DND-41 (cell line): Measurements from ENCODE around the gene SEC14L5.

ENCODE experiments used
- ATAC-seq: fragments of 200-7000 bp; cut with Tn5 transposase; 3 replicates; pipeline ENCODE4 v1.9.1; 2021; ENCODE audit warnings: low read depth; ENCODE audit not compliant: insufficient read depth
- DNase-seq: peaks from one replicate; pipeline ENCODE4 v3.0.0-alpha.2; 2020
- H2AFZ ChIP-seq: 2 replicates; pipeline ENCODE4 v1.6.0; 2012; ENCODE audit warnings: low read depth, low read length
- H3K27ac ChIP-seq: 2 replicates; pipeline ENCODE4 v1.5.1; 2012; ENCODE audit warnings: low read length, inconsistent platforms
- H3K27me3 ChIP-seq: fragments of 200-600 bp; sonication (generic); 2 replicates; pipeline ENCODE4 v1.6.0; 2012; ENCODE audit warnings: low read length, mild to moderate bottlenecking, inconsistent platforms; ENCODE audit not compliant: insufficient read depth, poor library complexity
- H3K36me3 ChIP-seq: 2 replicates; pipeline ENCODE4 v1.5.1; 2012; ENCODE audit warnings: low read length, inconsistent platforms; ENCODE audit not compliant: insufficient read depth
- H3K4me1 ChIP-seq: 2 replicates; pipeline ENCODE4 v1.5.1; 2012; ENCODE audit warnings: mild to moderate bottlenecking, low read length; ENCODE audit not compliant: insufficient read depth
- H3K4me2 ChIP-seq: 2 replicates; pipeline ENCODE4 v1.6.0; 2012; ENCODE audit warnings: mild to moderate bottlenecking, moderate library complexity, low read length, inconsistent platforms; ENCODE audit not compliant: insufficient read depth
- H3K4me3 ChIP-seq, 2 experiments: fragments of 200-600 bp in 1 of 2; shearing (Covaris generic) in 1 of 2; 2 replicates each; pipeline ENCODE4 v1.5.1; 2012 to 2016; ENCODE audit warnings: inconsistent platforms in 2 of 2, low read length in 2 of 2, mild to moderate bottlenecking in 2 of 2, low read depth in 1 of 2, moderate library complexity in 1 of 2
- H3K79me2 ChIP-seq: 2 replicates; pipeline ENCODE4 v1.6.0; 2012; ENCODE audit warnings: low read length, inconsistent platforms; ENCODE audit not compliant: insufficient read depth
- H3K9ac ChIP-seq: 2 replicates; pipeline ENCODE4 v1.6.0; 2012; ENCODE audit warnings: low read depth, mild to moderate bottlenecking, inconsistent platforms, low read length, moderate library complexity
- H3K9me3 ChIP-seq: 2 replicates; pipeline ENCODE4 v1.5.1; 2012; ENCODE audit warnings: low read length, moderate library complexity, mild to moderate bottlenecking, inconsistent platforms; ENCODE audit not compliant: insufficient read depth, severe bottlenecking
- H4K20me1 ChIP-seq: 2 replicates; pipeline ENCODE4 v1.6.0; 2012; ENCODE audit warnings: low read length; ENCODE audit not compliant: insufficient read depth
- CTCF ChIP-seq: IDR thresholded peaks from 2 replicates; pipeline ENCODE4 v1.5.1; 2012; ENCODE audit warnings: borderline replicate concordance, low read length, moderate library complexity, mild to moderate bottlenecking; ENCODE audit not compliant: poor library complexity, severe bottlenecking; ENCODE audit errors: extremely low read depth
- EZH2 ChIP-seq: IDR thresholded peaks from 3 replicates; pipeline ENCODE4 v1.6.1; 2012; ENCODE audit warnings: borderline replicate concordance, low read depth, mild to moderate bottlenecking, moderate library complexity, low read length, inconsistent platforms; ENCODE audit not compliant: severe bottlenecking

Gene SEC14L5

GRCh38 chr16:4987580-4988374 is 29.6 kb downstream of the SEC14L5 start:
- DNase-seq = no peak
- TF ChIP-seq EZH2 = no peak
- no peak for TF ChIP-seq CTCF
- H3K4me2 ChIP-seq = no peak overlapping the region
- no peak for ATAC-seq
- H3K79me2 ChIP-seq = no peaks in the 10 kb centered on the region
- H3K9me3 ChIP-seq = no peaks in the 10 kb centered on the region
- no peak overlapping the region for H3K27ac ChIP-seq
- H3K4me1 ChIP-seq = no peaks in the 10 kb centered on the region
- no peak overlapping the region for H2AFZ ChIP-seq
- H3K9ac ChIP-seq = no peak overlapping the region
- H4K20me1 ChIP-seq = no peaks in the 10 kb centered on the region
- no peak overlapping the region for H3K4me3 ChIP-seq
- no peaks in the 10 kb centered on the region for H3K27me3 ChIP-seq
- no peaks in the 10 kb centered on the region for H3K36me3 ChIP-seq

- Histone ChIP-seq H3K4me2 (no peak overlapping the region), H3K79me2 (no peaks in the 10 kb centered on the region), H3K36me3 (no peaks in the 10 kb centered on the region), H3K27ac (no peak overlapping the region), H4K20me1 (no peaks in the 10 kb centered on the region), H3K27me3 (no peaks in the 10 kb centered on the region), H3K4me1 (no peaks in the 10 kb centered on the region), H3K9me3 (no peaks in the 10 kb centered on the region), H3K4me3 (no peak overlapping the region), H3K9ac (no peak overlapping the region), H2AFZ (no peak overlapping the region)
- no peak for TF ChIP-seq CTCF
- TF ChIP-seq EZH2 = no peak
- ATAC-seq = no peak
- no peak for DNase-seq
Measured at GRCh38 chr16:4988647-4989046, 30.5 kb downstream of the SEC14L5 start.

GRCh38 chr16:4989391-4990006 is 31.4 kb downstream of the SEC14L5 start:
- Histone ChIP-seq H4K20me1 (no peaks in the 10 kb centered on the region), H3K9ac (no peak overlapping the region), H3K27ac (no peak overlapping the region), H2AFZ (no peak overlapping the region), H3K36me3 (no peaks in the 10 kb centered on the region), H3K4me3 (no peak overlapping the region), H3K4me2 (no peak overlapping the region), H3K79me2 (no peaks in the 10 kb centered on the region), H3K27me3 (no peaks in the 10 kb centered on the region), H3K4me1 (no peaks in the 10 kb centered on the region), H3K9me3 (no peaks in the 10 kb centered on the region)
- DNase-seq = no peak
- no peak for TF ChIP-seq EZH2
- TF ChIP-seq CTCF = no peak
- ATAC-seq = no peak
